CD4-positive, alpha-beta T cell treated with Interleukin-2 at 100 ng/mL for 4 hours (primary cell): ENCODE measurements around the gene GPR87.

ENCODE experiments used
- DNase-seq: peaks from one replicate; pipeline ENCODE4 v3.0.0-alpha.2; 2020; ENCODE audit warnings: low spot score

Gene GPR87

GRCh38 chr3:151281671-151282324 is 34.8 kb downstream of the GPR87 start:
- DNase-seq, result no peak

DNA sequence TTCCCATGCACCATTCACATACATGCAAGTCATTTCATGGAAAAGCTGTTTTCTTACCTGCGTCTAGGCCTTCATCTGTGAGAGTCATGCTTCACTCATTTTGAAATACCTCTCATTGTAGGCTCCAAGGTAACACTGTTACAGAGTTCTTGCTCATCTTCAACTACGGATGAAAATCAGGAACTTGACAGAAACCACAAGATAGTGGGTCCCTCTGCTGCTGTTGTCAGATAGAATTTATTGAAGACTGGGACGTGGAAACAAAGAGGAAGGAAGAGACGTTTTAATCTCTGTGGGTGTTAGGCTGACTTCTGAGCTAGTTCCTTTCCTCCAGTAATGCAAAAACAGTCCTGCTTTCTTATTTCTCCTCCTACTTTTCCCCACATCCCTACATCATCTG is 38.4 kb downstream of the GPR87 start, which contains the start of gene P2RY14:
Gene P2RY14, minus strand, starts transcription at position 313 of the 400 bp plus-strand sequence. CDS start 64,226 bp downstream, outside the sequence.
- DNase-seq, result peak; percentile 31

- DNase-seq, result peak; percentile 53
Measured at GRCh38 chr3:151276687-151277042, 40.0 kb downstream of the GPR87 start.

GRCh38 chr3:151276038-151276686 is 40.5 kb downstream of the GPR87 start:
- DNase-seq, result no peak

DNA sequence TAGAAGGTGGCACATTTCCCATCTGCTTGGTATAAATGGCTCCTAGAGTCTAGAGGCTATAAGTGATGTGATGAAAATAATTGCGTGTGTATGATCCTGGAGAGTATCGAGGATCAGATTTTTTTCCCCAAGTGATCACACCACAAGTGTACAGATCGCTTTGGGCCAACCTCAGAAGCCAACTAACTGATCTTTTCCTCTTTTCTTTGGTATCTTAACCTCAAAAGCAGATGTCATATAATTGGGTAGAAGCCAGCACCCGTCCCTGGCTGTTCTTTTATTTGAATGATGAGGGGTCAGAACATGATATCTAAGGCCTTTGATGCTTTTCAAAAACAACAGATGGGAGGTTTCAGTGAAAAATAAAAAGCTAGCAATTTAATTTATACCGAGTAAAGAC is 41.5 kb downstream of the GPR87 start:
- no peak for DNase-seq

DNA sequence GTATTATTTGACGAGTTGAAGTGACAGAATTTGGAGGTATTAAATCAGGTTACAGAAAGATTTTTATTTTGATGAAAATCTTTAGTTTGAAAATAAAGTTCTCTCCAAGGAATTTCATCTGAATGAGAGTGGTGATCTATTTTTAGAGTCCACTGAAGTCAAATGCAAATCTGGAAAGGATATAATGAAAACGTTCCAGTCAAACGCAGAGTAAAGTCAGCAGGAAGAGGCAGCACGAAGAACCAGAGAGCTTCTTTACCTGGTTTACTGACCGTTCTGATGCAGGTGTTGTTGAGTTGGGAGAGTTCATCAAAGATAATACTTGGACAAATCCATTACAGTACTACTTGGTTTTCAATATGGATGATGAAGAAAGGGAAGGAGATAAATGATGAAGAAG is 47.0 kb downstream of the GPR87 start:
- no peak for DNase-seq

- peak; percentile 26 for DNase-seq
Measured at GRCh38 chr3:151268267-151269235, 48.1 kb downstream of the GPR87 start.

- DNase-seq, result no peak
Measured at GRCh38 chr3:151267066-151267465, 49.6 kb downstream of the GPR87 start.

DNA sequence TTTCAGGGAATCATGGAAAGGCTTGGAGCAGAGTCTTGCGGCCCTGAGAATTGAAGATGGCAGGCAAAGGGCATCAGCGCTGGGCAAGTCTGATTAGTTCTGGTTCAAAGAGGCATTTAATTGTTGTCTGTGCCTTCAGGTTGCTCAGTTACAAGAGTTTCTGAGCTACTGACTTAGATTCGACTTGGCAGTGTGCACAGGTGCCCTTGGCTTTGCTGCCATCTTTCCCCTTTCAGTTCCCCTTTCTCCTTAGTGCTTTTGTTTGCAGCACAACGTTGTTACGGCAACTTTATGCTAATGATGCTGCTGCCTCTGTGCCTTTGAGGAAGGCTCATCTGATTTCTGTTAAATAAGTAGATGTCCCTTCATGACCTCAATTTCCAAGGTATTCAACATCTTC is 50.8 kb downstream of the GPR87 start:
- peak; percentile 11 for DNase-seq

DNA sequence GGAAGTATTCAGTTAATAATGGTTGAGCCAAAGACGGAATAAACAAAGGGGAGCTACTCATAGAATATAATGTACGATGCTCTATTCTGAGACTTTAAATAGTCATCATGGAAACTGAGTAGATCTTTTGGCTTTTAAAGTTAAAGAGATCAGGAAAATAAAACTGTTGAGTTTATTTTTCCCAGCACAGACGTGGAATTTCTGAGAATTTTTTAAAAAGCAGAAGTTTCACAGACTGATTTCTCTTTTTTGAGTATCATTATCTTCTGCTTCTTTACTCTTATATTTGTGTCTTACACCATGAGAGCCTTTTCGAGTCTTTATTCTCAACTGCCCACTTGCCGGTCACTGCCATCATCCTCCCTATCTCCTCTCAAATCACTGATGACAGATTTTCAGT is 51.5 kb downstream of the GPR87 start:
- DNase-seq, result no peak

DNA sequence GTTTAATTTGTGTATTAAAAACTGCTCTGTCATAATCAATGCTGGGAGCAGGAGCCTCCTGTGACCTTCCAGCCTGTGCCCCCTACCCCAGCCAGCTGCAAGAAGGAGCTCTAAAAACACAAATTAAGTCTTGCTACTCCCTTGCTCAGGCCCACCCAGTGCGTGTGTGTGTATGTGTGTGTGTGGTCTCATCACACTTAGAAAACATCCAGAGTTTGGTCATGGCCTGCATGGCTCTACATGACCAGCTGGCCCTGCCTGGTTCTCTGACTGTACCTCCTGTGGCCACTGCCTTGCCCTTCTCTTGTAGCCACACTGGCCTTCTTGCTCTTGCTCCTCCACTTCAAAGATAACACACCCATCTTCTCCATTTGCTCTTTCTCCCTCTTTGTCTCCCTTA is 52.0 kb downstream of the GPR87 start:
- no peak for DNase-seq

- DNase-seq, result no peak
Measured at GRCh38 chr3:151262871-151263525, 53.6 kb downstream of the GPR87 start.

DNA sequence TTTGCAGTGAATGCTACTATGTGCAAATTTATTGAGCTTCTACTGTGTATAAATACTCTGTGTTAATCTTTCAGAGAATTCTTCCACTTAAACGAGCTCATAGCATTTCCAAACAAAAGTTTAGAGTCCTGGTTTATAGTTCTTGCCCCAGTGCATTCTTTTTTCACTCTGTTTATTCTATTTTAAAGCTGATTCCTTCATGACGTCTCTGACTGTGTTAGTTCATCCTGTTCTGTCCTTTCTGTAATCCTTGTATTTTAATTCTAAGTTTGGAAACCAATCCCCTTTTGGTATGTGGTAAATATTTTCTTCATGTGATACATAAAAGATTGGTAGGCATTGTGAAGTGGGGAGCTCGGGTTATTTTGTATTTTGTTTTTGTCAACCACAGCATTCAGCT is 57.0 kb downstream of the GPR87 start:
- no peak for DNase-seq

DNA sequence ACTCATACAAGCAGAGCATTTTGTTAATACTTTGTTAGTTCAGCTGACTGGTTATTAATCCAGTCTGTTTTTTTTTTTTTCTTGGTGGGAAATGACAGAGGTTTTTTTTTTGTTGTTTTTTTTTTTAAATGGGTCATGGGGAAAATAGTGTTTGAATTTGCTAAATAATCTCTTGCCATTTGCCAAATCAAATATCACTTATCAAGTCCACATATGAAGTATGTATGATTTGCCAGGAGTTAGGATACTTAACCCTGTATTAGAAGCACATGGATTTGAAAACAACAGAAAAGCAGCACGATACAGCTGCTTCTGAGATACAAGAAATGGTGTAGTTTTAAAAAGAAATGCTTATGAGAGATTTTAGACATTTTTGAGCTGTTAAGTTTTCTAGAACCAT is 59.9 kb downstream of the GPR87 start:
- no peak for DNase-seq

DNA sequence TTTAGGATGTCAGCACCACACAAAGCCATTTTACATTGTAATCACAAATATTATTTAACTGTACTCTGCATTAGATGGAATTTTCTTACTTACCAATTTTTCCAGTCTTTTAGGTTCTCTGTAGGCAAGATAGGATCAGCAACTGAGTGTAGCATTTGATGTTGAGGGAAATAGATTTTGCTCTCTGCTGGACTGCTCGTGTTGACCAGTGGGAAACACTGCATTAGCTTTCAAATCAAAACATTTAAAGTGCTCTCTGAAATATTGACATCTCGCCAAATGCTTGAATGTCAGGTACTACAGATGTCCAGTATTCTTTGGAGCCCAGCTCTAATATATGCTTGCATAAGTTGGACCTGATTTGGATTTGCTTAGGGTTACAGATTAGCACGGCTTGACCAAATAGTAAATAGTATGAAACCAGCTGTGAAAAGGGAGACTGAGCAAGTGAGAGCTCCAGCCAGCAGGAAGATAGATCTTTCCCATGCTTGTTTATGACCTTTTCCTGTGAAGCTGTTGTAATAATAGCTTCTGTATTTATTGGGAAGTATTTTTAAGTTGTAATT is 67.8 kb downstream of the GPR87 start:
- no peak for DNase-seq
